ENCODE data around the gene LRMDA.

Gene LRMDA

DNA sequence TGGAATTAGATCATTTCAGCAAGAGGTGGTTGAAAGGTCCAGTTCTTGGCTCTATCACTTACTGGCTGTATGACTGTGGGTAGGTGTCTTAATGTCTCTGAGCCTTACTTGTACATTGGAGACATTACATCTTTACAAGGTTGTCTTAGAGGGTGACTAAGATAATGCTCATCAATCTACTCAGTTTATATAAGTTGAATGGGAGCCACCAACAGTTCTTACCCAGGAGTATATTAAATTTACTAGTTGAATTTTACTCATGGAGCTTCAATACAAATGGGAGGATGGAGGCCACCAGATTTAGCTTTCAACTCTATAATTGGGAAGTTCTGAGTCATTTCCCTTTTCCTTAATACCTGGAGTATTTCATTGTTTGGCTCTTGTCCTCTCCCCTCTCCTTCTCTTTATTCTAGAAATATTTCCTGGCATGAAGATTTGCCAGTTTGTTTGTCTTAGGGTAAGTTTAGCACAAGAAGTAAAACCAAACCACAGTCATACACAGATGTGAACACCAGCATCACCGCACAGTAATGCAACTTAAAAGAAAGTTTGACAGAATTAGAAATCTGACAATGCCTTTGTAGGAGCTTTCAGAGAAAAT lies 222.8 kb downstream of the LRMDA start:
- TF ChIP-seq TCF12 (IDR thresholded peaks at IDR 0.05; ENCODE audit: low read depth) (no peak), RAD21 (IDR thresholded peaks at IDR 0.05; ENCODE audit: low read depth) (no peak), EGR1 (IDR thresholded peaks at IDR 0.05) (no peak), FOXM1 (IDR thresholded peaks at IDR 0.05; ENCODE audit: borderline replicate concordance, low read depth) (no peak), ZBTB7A (IDR thresholded peaks at IDR 0.05; ENCODE audit: low read depth) (no peak), NFIC (IDR thresholded peaks at IDR 0.05) (no peak), TEAD4 (IDR thresholded peaks at IDR 0.05) (no peak), EP300 (IDR thresholded peaks at IDR 0.05; ENCODE audit: borderline replicate concordance) (no peak), CREB1 (IDR thresholded peaks at IDR 0.05; ENCODE audit: low read depth) (no peak), TAF1 (IDR thresholded peaks at IDR 0.05; ENCODE audit: low read depth) (no peak), YY1 (IDR thresholded peaks at IDR 0.05; ENCODE audit: low read depth) (no peak), CEBPB (IDR thresholded peaks at IDR 0.05) (no peak)
- TF ChIP-seq, protein P1, sequence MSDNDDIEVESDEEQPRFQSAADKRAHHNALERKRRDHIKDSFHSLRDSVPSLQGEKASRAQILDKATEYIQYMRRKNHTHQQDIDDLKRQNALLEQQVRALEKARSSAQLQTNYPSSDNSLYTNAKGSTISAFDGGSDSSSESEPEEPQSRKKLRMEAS (IDR thresholded peaks at IDR 0.05), result no peak
- TF ChIP-seq, protein P2, sequence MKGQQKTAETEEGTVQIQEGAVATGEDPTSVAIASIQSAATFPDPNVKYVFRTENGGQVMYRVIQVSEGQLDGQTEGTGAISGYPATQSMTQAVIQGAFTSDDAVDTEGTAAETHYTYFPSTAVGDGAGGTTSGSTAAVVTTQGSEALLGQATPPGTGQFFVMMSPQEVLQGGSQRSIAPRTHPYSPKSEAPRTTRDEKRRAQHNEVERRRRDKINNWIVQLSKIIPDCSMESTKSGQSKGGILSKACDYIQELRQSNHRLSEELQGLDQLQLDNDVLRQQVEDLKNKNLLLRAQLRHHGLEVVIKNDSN (IDR thresholded peaks at IDR 0.05), result no peak
- TF ChIP-seq, protein P3, sequence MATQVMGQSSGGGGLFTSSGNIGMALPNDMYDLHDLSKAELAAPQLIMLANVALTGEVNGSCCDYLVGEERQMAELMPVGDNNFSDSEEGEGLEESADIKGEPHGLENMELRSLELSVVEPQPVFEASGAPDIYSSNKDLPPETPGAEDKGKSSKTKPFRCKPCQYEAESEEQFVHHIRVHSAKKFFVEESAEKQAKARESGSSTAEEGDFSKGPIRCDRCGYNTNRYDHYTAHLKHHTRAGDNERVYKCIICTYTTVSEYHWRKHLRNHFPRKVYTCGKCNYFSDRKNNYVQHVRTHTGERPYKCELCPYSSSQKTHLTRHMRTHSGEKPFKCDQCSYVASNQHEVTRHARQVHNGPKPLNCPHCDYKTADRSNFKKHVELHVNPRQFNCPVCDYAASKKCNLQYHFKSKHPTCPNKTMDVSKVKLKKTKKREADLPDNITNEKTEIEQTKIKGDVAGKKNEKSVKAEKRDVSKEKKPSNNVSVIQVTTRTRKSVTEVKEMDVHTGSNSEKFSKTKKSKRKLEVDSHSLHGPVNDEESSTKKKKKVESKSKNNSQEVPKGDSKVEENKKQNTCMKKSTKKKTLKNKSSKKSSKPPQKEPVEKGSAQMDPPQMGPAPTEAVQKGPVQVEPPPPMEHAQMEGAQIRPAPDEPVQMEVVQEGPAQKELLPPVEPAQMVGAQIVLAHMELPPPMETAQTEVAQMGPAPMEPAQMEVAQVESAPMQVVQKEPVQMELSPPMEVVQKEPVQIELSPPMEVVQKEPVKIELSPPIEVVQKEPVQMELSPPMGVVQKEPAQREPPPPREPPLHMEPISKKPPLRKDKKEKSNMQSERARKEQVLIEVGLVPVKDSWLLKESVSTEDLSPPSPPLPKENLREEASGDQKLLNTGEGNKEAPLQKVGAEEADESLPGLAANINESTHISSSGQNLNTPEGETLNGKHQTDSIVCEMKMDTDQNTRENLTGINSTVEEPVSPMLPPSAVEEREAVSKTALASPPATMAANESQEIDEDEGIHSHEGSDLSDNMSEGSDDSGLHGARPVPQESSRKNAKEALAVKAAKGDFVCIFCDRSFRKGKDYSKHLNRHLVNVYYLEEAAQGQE (IDR thresholded peaks at IDR 0.05; ENCODE audit: low read depth), result no peak

DNA sequence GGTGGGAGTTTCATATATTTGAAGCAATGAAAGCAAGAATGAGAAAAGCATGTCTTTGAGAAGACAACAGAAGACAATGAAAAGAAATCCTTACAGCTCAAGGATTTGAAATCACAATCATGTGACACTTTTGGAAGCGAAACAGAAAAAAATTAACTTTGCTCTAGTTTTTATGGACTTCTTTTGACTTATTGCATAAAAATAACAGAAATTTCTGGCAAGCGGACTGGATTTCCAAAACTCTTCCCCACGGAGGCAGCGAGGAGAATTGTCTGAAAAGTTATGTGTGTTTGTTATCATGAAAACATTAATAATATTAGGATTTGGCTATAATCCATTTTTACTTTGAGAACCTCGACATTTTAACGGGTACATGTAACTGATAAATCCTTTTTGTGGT lies 223.3 kb downstream of the LRMDA start:
- TF ChIP-seq NFIC (IDR thresholded peaks at IDR 0.05), result no peak
- TF ChIP-seq TCF12 (IDR thresholded peaks at IDR 0.05; ENCODE audit: low read depth), result no peak
- TF ChIP-seq, protein P3 (IDR thresholded peaks at IDR 0.05; ENCODE audit: low read depth), result no peak
- TF ChIP-seq, protein P2 (IDR thresholded peaks at IDR 0.05), result no peak
- TF ChIP-seq ZBTB7A (IDR thresholded peaks at IDR 0.05; ENCODE audit: low read depth), result no peak
- no peak for TF ChIP-seq EP300 (IDR thresholded peaks at IDR 0.05; ENCODE audit: borderline replicate concordance)
- TF ChIP-seq TEAD4 (IDR thresholded peaks at IDR 0.05), result no peak

DNA sequence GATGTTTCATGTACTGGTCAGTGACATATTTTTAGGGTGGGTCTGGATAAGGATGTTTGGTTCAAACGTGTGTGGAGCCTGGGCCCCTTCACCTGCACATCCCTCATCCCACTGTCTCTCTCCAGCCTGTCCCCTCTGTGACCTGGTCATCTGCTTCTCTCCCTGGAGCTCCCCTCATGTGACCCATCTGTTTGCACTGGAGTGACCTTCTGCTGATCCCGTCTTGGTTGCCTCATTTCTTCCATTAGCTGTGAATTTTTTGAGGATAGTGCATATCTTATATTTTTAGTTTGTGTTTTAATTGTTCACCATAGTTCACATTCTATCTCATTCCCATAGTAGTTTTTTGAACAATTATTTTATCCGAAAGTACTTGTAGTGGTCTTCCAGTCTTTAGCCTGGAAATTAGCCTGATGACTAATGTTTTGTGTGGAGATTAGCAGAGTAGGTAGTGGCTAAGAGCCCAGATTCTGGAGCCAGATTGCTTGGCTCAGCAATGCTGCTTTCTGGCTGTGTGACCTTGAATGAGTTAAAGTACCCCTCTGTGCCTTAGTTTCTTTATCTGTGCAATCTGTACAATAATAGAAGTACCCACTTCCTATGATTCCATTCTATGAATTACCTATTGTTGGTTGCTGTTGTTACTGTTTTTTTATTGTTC lies 224.5 kb downstream of the LRMDA start:
- TF ChIP-seq NFIC (IDR thresholded peaks at IDR 0.05) (no peak), EP300 (IDR thresholded peaks at IDR 0.05; ENCODE audit: borderline replicate concordance) (no peak), YY1 (IDR thresholded peaks at IDR 0.05; ENCODE audit: low read depth) (no peak), TAF1 (IDR thresholded peaks at IDR 0.05; ENCODE audit: low read depth) (no peak), TEAD4 (IDR thresholded peaks at IDR 0.05) (no peak), CREB1 (IDR thresholded peaks at IDR 0.05; ENCODE audit: low read depth) (no peak), ZBTB7A (IDR thresholded peaks at IDR 0.05; ENCODE audit: low read depth) (no peak), EGR1 (IDR thresholded peaks at IDR 0.05) (no peak), TCF12 (IDR thresholded peaks at IDR 0.05; ENCODE audit: low read depth) (no peak), CEBPB (IDR thresholded peaks at IDR 0.05) (no peak), FOXM1 (IDR thresholded peaks at IDR 0.05; ENCODE audit: borderline replicate concordance, low read depth) (no peak), RAD21 (IDR thresholded peaks at IDR 0.05; ENCODE audit: low read depth) (no peak)
- TF ChIP-seq, protein P1 (IDR thresholded peaks at IDR 0.05), result no peak
- TF ChIP-seq, protein P2 (IDR thresholded peaks at IDR 0.05), result no peak
- TF ChIP-seq, protein P3 (IDR thresholded peaks at IDR 0.05; ENCODE audit: low read depth), result no peak

Data from Ishikawa (cell line).